Ovary (tissue), 9 donors: ENCODE results near the gene IGF1R. TPM values are rescaled to one million over a fixed set of nuclear protein-coding genes. Genes with fewer than 3 reads are reported as not detected.

Experiments used
- DNase-seq, 5 donors: peaks; one replicate each; pipeline ENCODE4 v3.0.0-alpha.2; 2019 to 2020
- H3K27ac ChIP-seq, 2 donors: fragments of 200-600 bp; one replicate each; pipeline versions ENCODE4 v1.5.1 to v1.8.0; 2019 to 2022
- H3K27me3 ChIP-seq: fragments of 200-600 bp; one replicate; pipeline ENCODE4 v1.8.0; 2022
- H3K36me3 ChIP-seq: fragments of 200-600 bp; sonication (generic); one replicate; pipeline ENCODE4 v1.5.1; 2019
- H3K4me1 ChIP-seq: one replicate; pipeline ENCODE4 v1.8.1; 2013; ENCODE audit warnings: mild to moderate bottlenecking, moderate library complexity; ENCODE audit not compliant: insufficient read depth
- H3K4me3 ChIP-seq: fragments of 200-600 bp; sonication (generic); one replicate; pipeline ENCODE4 v1.5.1; 2017
- H3K9me3 ChIP-seq, 2 donors: fragments of 200-600 bp in 1 of 2; sonication (generic) in 1 of 2; one replicate each; pipeline versions ENCODE4 v1.5.1 to v1.8.1; 2013 to 2019; ENCODE audit warnings: mild to moderate bottlenecking in 1 of 2, moderate library complexity in 1 of 2
- CTCF ChIP-seq, 3 donors: fragments of 450-650 bp in 2 of 3; fragments of 200-600 bp in 1 of 3; IDR thresholded peaks; one replicate each; pipeline versions ENCODE4 v1.5.1 to v1.8.0; 2016 to 2022; ENCODE audit warnings: antibody characterized with exemption in 3 of 3, mild to moderate bottlenecking in 1 of 3
- EP300 ChIP-seq: sonication (generic); formaldehyde crosslinking; IDR thresholded peaks from one replicate; pipeline ENCODE4 v1.6.1; 2017; ENCODE audit warnings: antibody characterized with exemption
- POLR2A ChIP-seq: fragments of 450-650 bp; IDR thresholded peaks from one replicate; pipeline ENCODE4 v1.6.1; 2017; ENCODE audit warnings: antibody characterized with exemption, mild to moderate bottlenecking, moderate library complexity
- WGBS, 3 donors: extraction: QIAGEN DNeasy Blood & Tissue Kit in 1 of 3; methylation state at CpG; one replicate each; pipeline versions ENCODE4 v1.1.5 to v1.1.7; 2013 to 2017; 5-methylcytosine and 5-hydroxymethylcytosine counted together
- intact Hi-C, 4 donors: fragments of 100-400 bp; cut with DNase I; formaldehyde crosslinking; loops; one replicate each; pipeline versions ENCODE4 v1.11.0 to v1.15.1; 2022 to 2023
- polyA plus RNA-seq, 2 donors: library from polyadenylated mRNA; stranded (reverse); fragments of 200-250 nt in 1 of 2; fragments of 350-450 nt in 1 of 2; fragmentation: Illumina TruSeq in 1 of 2; extraction: RNeasy Lipid Tissue Mini Kit (QIAGEN cat#74804) in 1 of 2; gene quantifications; one replicate each; pipeline ENCODE4 v1.2.3, GENCODE V29; 2013 to 2014
- total RNA-seq, 7 donors: library from RNA; depleted of rRNA in 2 of 7; stranded (reverse); fragments of >200 nt in 2 of 7; fragmentation: NEBNext Ultra II Directional in 3 of 7; extraction: Animal tissue kit (Norgen Biotek cat#: 25700) in 3 of 7; gene quantifications; one replicate each; pipeline versions ENCODE4 v1.1.0 to v1.2.4, GENCODE V29; 2016 to 2023
- donor health status: DM: no; HTN: no; CAD: no; lungs with moderate emphysema.
- donor health status: DM: no; HTN: no; CAD: no.
- donor health status: Bipolar disorder and iron deficiency.
- donor health status: DM: yes; HTN: yes; CAD: no.
- donor health status: DM: no; HTN: no; CAD: no.
- donor health status: DM: yes; HTN: yes; CAD: no.

IGF1R gene
- total and polyA plus RNA-seq, 9 donors: 15.4 to 88.7 (median 68.9) TPM

- 82 to 89% (median 84%) methylated on average over 4 of the region's 4 CpGs for WGBS, 3 donors
- intact Hi-C loops: loop anchor here in 2 of 4 donors (10.0 kb wide), 3 partner anchors 118 to 412 kb away; no protein-coding TSS in a partner anchor
- Histone ChIP-seq H3K4me1 (no peaks in the 10 kb centered on the region), H3K27me3 (no peaks in the 10 kb centered on the region), H3K9me3 (no peaks in the 10 kb centered on the region), H3K27ac (no peak overlapping the region), H3K4me3 (no peak overlapping the region), H3K36me3 (no peaks in the 10 kb centered on the region)
- DNase-seq: no peak
- TF ChIP-seq EP300 (no peak), CTCF (IDR thresholded peaks at IDR 0.05) (no peak), POLR2A (no peak)
These were observed 5.2 kb upstream of the IGF1R start for GRCh38 chr15:98643115-98643514.

- Histone ChIP-seq H3K36me3 (no peaks in the 10 kb centered on the region), H3K27me3 (no peaks in the 10 kb centered on the region), H3K4me1 (no peaks in the 10 kb centered on the region), H3K9me3 (no peaks in the 10 kb centered on the region), H3K27ac (peak overlapping the region in 1 of 2 donors; percentile 97), H3K4me3 (peak overlapping the region; percentile 93)
- DNase-seq: no peak
- no peak for TF ChIP-seq CTCF (IDR thresholded peaks at IDR 0.05)
- TF ChIP-seq POLR2A: no peak
- no peak for TF ChIP-seq EP300
- intact Hi-C loops: loop anchor here in 3 of 4 donors (2.0 to 10.0 kb wide), 6 partner anchors 122 to 431 kb away; no protein-coding TSS in a partner anchor
- WGBS, 3 donors: 8 to 9% (median 9%) methylated on average over 7 of the region's 7 CpGs
These were observed 1.8 kb upstream of the IGF1R start for GRCh38 chr15:98646546-98647025.

- Histone ChIP-seq H3K36me3 (no peaks in the 10 kb centered on the region), H3K9me3 (no peaks in the 10 kb centered on the region), H3K4me1 (peaks cover 2% of the 10 kb centered on the region), H3K27ac (peak overlapping the region; percentile 82 to 97), H3K4me3 (peak overlapping the region; percentile 93), H3K27me3 (no peaks in the 10 kb centered on the region)
- TF ChIP-seq CTCF (IDR thresholded peaks at IDR 0.05) (peak in 2 of 3 donors; percentile 88), EP300 (no peak)
- 0 to 1% (median 0%) methylated on average over 35 to 77 of the region's 77 CpGs for WGBS, 3 donors
- DNase-seq: peak; percentile 81 to 91 (median 89)
- intact Hi-C loops: loop anchor here in 3 of 4 donors (2.0 to 10.0 kb wide), 6 partner anchors 122 to 430 kb away; no protein-coding TSS in a partner anchor
These were observed 1.1 kb upstream of the IGF1R start for GRCh38 chr15:98647026-98647773.

- Histone ChIP-seq H3K27ac (peak overlapping the region; percentile 95 to 97), H3K4me3 (peak overlapping the region; percentile 92), H3K27me3 (no peaks in the 10 kb centered on the region), H3K36me3 (no peaks in the 10 kb centered on the region), H3K4me1 (peaks cover 2% of the 10 kb centered on the region), H3K9me3 (no peaks in the 10 kb centered on the region)
- peak; percentile 56 to 78 (median 74) for DNase-seq
- intact Hi-C loops: loop anchor here in 3 of 4 donors (5.0 to 10.0 kb wide), 5 partner anchors 124 to 428 kb away; no protein-coding TSS in a partner anchor
- 0 to 1% (median 1%) methylated on average over 86 to 121 of the region's 121 CpGs for WGBS, 3 donors
- TF ChIP-seq CTCF (IDR thresholded peaks at IDR 0.05) (peak in 1 of 3 donors; percentile 11), EP300 (no peak), POLR2A (peak; percentile 16)
These were observed 524 bp downstream of the IGF1R start for GRCh38 chr15:98648654-98649471.
